ENCODE data around the gene SLC29A4. TPM values are rescaled to one million over a fixed set of nuclear protein-coding genes. Genes with fewer than 3 reads are reported as not detected.

The SLC29A4 gene
- total and polyA plus RNA-seq, 2 of the 8 experiments (the other 6 are each of a cell fraction or from before 2014, with no cell fraction given) = 6.9 to 15.1 TPM

GRCh38 chr7:5352440-5353010 lies 69.8 kb downstream of the SLC29A4 start (continued):
- TF ChIP-seq NRF1 (IDR thresholded peaks at IDR 0.05; ENCODE audit: low read depth, low read length) (no peak), SIRT6 (IDR thresholded peaks at IDR 0.05; ENCODE audit: low read length) (no peak), E2F6 (IDR thresholded peaks at IDR 0.05) (no peak), EGR1 (IDR thresholded peaks at IDR 0.05; ENCODE audit: borderline replicate concordance, low read depth, low read length) (no peak), CEBPB (IDR thresholded peaks at IDR 0.05; ENCODE audit: low read depth, low read length) (no peak), JUN (IDR thresholded peaks at IDR 0.05; ENCODE audit: low read depth, low read length) (no peak), TEAD4 (IDR thresholded peaks at IDR 0.05; ENCODE audit: low read depth, low read length) (no peak)
